Measurements from ENCODE around the gene B4GALT6. TPM values are rescaled to one million over a fixed set of nuclear protein-coding genes. Genes with fewer than 3 reads are reported as not detected.

The B4GALT6 gene
- total and polyA plus RNA-seq, 5 experiments from 2014 or later, result 0.17 to 0.47 (median 0.20) TPM; not detected in 2

GRCh38 chr18:31711365-31712172, 27.2 kb upstream of the B4GALT6 start:
- H3K9me3 Mint-ChIP-seq, result peaks cover 0 to 3% (median 0%) of the 10 kb centered on the region in 9 donors
- peak overlapping the region in 1 of 10 donors; percentile 47 for H3K27ac Mint-ChIP-seq
- no peak for ATAC-seq
- no peak for DNase-seq
- H3K36me3 Mint-ChIP-seq, result no peaks in the 10 kb centered on the region
- POLR2A ChIA-PET, result no interaction called here
- peaks cover 0 to 3% (median 0%) of the 10 kb centered on the region in 5 donors for H3K27me3 Mint-ChIP-seq
- H3K4me1 Mint-ChIP-seq, result no peaks in the 10 kb centered on the region
- no peak overlapping the region for H3K4me3 Mint-ChIP-seq

- Mint-ChIP-seq H3K27me3 (peaks cover 0 to 3% (median 0%) of the 10 kb centered on the region in 5 donors), H3K27ac (no peak overlapping the region), H3K36me3 (no peaks in the 10 kb centered on the region), H3K9me3 (peaks cover 0 to 3% (median 0%) of the 10 kb centered on the region in 9 donors), H3K4me3 (no peak overlapping the region), H3K4me1 (no peaks in the 10 kb centered on the region)
- POLR2A ChIA-PET, result no interaction called here
- DNase-seq (no peak), ATAC-seq (no peak)
Measured at GRCh38 chr18:31710826-31711225, 26.4 kb upstream of the B4GALT6 start.

GRCh38 chr18:31707815-31708214, 23.4 kb upstream of the B4GALT6 start:
- Mint-ChIP-seq H3K9me3 (peaks cover 0 to 3% (median 0%) of the 10 kb centered on the region in 9 donors), H3K4me3 (no peak overlapping the region), H3K27ac (no peak overlapping the region), H3K27me3 (peaks cover 0 to 3% (median 0%) of the 10 kb centered on the region in 5 donors), H3K36me3 (no peaks in the 10 kb centered on the region), H3K4me1 (no peaks in the 10 kb centered on the region)
- DNase-seq (no peak), ATAC-seq (no peak)
- POLR2A ChIA-PET, result no interaction called here

GRCh38 chr18:31702449-31702848, 18.1 kb upstream of the B4GALT6 start:
- Mint-ChIP-seq H3K27ac (no peak overlapping the region), H3K4me1 (peaks cover 4 to 9% (median 6%) of the 10 kb centered on the region in 4 donors), H3K27me3 (no peaks in the 10 kb centered on the region), H3K9me3 (peaks cover 0 to 5% (median 0%) of the 10 kb centered on the region in 9 donors), H3K36me3 (no peaks in the 10 kb centered on the region), H3K4me3 (no peak overlapping the region)
- ATAC-seq (no peak), DNase-seq (no peak)
- POLR2A ChIA-PET, result no interaction called here

- DNase-seq, result no peak
- Mint-ChIP-seq H3K36me3 (no peaks in the 10 kb centered on the region), H3K27me3 (peaks cover 0 to under 1% (median 0%) of the 10 kb centered on the region in 5 donors)
Measured at GRCh38 chr18:31701744-31702143, 17.4 kb upstream of the B4GALT6 start.

DNA sequence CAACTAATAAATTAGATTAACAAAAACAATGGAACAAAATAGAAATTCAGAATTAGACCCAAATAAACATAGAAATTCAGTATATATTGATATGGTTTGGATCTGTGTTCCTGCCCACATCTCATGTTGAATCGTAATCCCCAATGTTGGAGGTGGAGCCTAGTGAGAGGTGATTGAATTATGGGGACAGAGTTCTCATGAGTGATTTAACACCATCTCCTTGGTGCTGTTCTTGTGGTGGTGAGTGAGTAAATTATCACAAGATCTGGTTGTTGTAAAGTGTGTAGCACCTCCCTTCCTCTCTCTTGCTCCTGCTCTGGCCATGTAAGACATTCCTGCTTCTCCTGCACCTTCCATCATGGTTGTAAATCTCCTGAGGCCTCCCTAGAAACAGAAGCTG, 16.6 kb upstream of the B4GALT6 start:
- Mint-ChIP-seq H3K9me3 (peaks cover 0 to 5% (median 0%) of the 10 kb centered on the region in 9 donors), H3K36me3 (no peaks in the 10 kb centered on the region), H3K4me3 (no peak overlapping the region), H3K4me1 (peaks cover 4 to 9% (median 6%) of the 10 kb centered on the region in 4 donors), H3K27ac (no peak overlapping the region), H3K27me3 (peaks cover 0 to 2% (median 0%) of the 10 kb centered on the region in 5 donors)
- ATAC-seq, result no peak
- DNase-seq, result no peak
- POLR2A ChIA-PET, result no interaction called here

More at GRCh38 chr18:31701744-31702143, 17.4 kb upstream of the B4GALT6 start:
- Mint-ChIP-seq H3K4me3 (no peak overlapping the region), H3K9me3 (peaks cover 0 to 5% (median 0%) of the 10 kb centered on the region in 9 donors), H3K4me1 (peaks cover 4 to 9% (median 6%) of the 10 kb centered on the region in 4 donors), H3K27ac (no peak overlapping the region)
- no peak for ATAC-seq
- POLR2A ChIA-PET, result no interaction called here

DNA sequence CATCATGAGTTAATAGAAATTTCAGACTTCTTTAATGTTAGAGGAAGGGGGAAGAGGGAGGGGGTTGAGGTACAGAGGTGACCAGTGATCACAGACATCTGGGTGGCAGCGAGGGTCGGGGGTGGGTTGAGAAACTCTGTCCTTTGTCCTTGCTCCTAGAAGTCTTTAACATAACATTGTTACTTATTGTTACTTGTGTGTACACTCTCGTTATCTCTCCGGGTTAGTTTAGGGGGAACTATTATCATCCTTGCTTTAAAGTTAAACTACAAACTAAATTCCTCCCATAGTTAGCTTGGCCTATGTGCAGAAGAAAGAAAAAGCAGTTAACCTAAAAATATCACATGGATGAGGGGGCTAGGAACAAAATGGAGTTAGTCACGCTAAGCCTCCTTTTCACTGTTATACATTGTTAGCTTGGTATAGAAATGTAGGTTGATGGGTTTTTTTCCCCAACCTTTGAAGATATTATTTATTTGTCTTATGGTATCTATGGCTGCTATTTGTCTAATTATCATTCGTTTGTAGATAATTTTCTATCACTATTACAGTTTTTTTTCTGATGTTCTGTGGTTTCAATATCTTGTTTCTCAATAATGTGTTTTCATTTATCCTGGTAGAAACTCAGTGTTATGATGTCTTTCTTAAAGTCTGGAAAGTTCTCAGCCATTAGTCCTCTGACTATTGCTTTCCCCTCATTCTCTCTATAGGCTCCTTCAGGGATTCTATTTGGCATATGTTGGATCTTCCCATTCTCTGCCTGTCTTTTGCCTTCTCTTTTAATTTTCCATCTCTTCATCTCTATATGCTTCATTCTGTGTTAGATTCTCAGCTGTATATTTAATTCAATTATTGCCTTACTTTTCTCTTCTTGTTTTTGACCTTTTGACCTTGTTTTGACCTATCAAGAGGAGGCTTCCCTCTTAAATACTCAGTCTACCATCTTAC, 13.2 kb upstream of the B4GALT6 start:
- Mint-ChIP-seq H3K27ac (peak overlapping the region in 1 of 10 donors; percentile 50), H3K4me3 (no peak overlapping the region), H3K36me3 (no peaks in the 10 kb centered on the region), H3K4me1 (peaks cover 3 to 8% (median 4%) of the 10 kb centered on the region in 4 donors), H3K9me3 (peaks cover 0 to 5% (median 0%) of the 10 kb centered on the region in 9 donors), H3K27me3 (peaks cover 0 to 2% (median 0%) of the 10 kb centered on the region in 5 donors)
- DNase-seq, result no peak
- ATAC-seq, result no peak
- POLR2A ChIA-PET, result no interaction called here

- H3K27me3 Mint-ChIP-seq, result peaks cover 0 to 2% (median 0%) of the 10 kb centered on the region in 5 donors
- H3K27ac Mint-ChIP-seq, result no peak overlapping the region
- H3K36me3 Mint-ChIP-seq, result no peaks in the 10 kb centered on the region
- no peak for ATAC-seq
- POLR2A ChIA-PET, result no interaction called here
- H3K4me1 Mint-ChIP-seq, result peaks cover 0 to under 1% (median 0%) of the 10 kb centered on the region in 4 donors
- H3K4me3 Mint-ChIP-seq, result no peak overlapping the region
- H3K9me3 Mint-ChIP-seq, result peaks cover 0 to 5% (median 0%) of the 10 kb centered on the region in 9 donors
- no peak for DNase-seq
Measured at GRCh38 chr18:31695989-31696388, 11.6 kb upstream of the B4GALT6 start.

DNA sequence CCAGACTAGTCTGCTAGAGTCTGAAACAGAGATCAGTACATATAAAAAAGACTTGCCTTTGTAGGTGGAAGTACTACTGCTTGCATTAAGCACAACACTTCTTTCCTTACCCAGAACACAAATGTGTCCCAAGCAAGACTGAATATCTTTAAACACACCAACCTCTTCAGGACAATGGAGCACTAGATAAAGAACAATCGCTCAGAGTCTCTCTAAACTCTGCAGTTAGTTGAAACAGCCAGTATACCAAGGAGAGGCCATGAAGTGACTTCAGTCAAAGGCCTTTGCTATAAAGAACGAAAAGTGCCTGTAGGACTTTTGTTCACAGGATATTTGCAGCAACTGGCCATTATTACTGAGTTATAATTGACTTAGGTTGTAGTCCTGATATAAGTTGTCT, 9.9 kb upstream of the B4GALT6 start:
- POLR2A ChIA-PET, result no interaction called here
- ATAC-seq, result no peak

DNA sequence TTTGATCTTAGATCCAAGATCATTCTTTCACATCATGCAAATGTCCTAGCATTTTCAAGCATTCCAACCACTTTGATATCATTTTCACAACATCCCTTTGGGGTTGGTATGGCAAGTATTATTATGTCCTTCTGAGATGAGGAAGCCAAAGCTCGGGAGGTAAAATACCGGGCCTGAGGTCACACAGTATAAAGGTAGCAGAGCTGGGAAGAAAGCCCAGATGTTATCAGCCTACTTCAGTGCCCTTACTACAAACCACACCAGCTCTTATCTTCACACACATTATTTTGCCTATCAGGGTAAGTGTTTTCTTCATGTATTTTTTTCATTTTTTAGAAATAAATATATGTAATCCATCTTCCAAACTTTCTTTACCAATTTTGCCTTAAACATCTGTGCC, 4.2 kb upstream of the B4GALT6 start:
- no peak overlapping the region for H3K4me3 Mint-ChIP-seq
- peaks cover 7 to 16% (median 13%) of the 10 kb centered on the region in 4 donors for H3K4me1 Mint-ChIP-seq
- no peak overlapping the region for H3K27ac Mint-ChIP-seq
- POLR2A ChIA-PET, result no interaction called here
- no peak for DNase-seq
- H3K36me3 Mint-ChIP-seq, result peaks cover 0 to 2% (median 0%) of the 10 kb centered on the region in 3 donors
- ATAC-seq, result no peak
- peaks cover 23 to 41% (median 26%) of the 10 kb centered on the region in 5 donors for H3K27me3 Mint-ChIP-seq
- H3K9me3 Mint-ChIP-seq, result no peaks in the 10 kb centered on the region

More for the DNA sequence above, 9.9 kb upstream of the B4GALT6 start:
- no peak for DNase-seq
- Mint-ChIP-seq H3K36me3 (peaks cover 0 to 2% (median 0%) of the 10 kb centered on the region in 3 donors), H3K27ac (no peak overlapping the region), H3K27me3 (peaks cover 0 to 13% (median 2%) of the 10 kb centered on the region in 5 donors), H3K9me3 (peaks cover 0 to 5% (median 0%) of the 10 kb centered on the region in 9 donors), H3K4me1 (no peaks in the 10 kb centered on the region), H3K4me3 (no peak overlapping the region)

DNA sequence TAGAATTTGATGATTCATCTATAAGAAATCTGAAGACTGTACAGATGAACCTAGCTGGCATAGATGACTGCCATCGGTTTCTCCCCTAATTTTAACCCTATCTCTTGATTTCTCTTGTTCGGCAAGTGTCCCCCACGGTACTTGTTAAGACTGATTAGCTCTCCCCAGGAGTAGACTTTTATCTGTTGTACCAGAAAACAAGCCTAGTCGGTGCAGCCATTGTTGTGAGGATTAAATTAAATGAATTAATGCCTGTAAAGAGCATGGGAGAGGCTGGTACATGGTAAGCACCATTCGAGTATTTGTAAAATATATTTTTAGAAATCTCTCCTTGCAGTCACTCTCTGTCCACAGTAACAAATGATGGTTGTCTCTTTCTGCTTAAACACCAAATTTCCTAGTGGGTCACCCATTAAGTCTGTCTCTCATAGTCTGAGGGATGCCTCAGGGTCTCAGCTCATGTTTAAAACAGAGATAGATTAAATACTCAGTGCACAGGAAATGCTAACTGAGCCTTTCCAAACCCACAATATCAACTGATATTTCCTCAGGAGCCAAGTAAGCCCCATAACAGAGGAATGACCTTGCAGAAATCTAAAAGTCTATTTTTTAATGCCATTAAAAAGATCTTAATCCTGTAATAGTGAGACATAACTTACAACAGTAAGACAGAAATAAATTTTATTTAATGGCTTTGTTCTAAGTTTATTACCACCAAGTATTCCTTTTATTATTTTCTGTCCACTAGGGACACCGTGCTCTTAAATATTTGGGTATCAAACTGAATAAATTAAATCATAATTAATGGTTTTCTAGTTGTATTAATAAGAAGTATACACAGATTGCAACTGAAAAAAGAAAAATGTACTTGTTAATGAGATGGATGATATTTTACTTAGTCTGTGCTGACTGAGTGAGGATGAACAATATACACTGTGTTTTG, 2.9 kb upstream of the B4GALT6 start:
- DNase-seq (no peak), ATAC-seq (no peak)
- Mint-ChIP-seq H3K4me3 (peak overlapping the region in 1 of 10 donors; percentile 12), H3K27ac (peak overlapping the region in 1 of 10 donors; percentile 31), H3K9me3 (no peaks in the 10 kb centered on the region), H3K36me3 (peaks cover 0 to 2% (median 0%) of the 10 kb centered on the region in 3 donors), H3K4me1 (peaks cover 7 to 21% (median 14%) of the 10 kb centered on the region in 4 donors), H3K27me3 (peaks cover 26 to 44% (median 33%) of the 10 kb centered on the region in 5 donors)
- POLR2A ChIA-PET, result no interaction called here

- H3K27ac Mint-ChIP-seq, result peak overlapping the region in 1 of 10 donors; percentile 31
- H3K4me1 Mint-ChIP-seq, result peaks cover 7 to 21% (median 14%) of the 10 kb centered on the region in 4 donors
- no peaks in the 10 kb centered on the region for H3K9me3 Mint-ChIP-seq
- H3K4me3 Mint-ChIP-seq, result peak overlapping the region in 6 of 10 donors; percentile 29 to 89 (median 82)
- H3K27me3 Mint-ChIP-seq, result peaks cover 27 to 45% (median 34%) of the 10 kb centered on the region in 5 donors
- DNase-seq (no peak), ATAC-seq (no peak)
- POLR2A ChIA-PET, result no interaction called here
- H3K36me3 Mint-ChIP-seq, result peaks cover 0 to 2% (median 0%) of the 10 kb centered on the region in 3 donors
Measured at GRCh38 chr18:31686572-31686971, 2.2 kb upstream of the B4GALT6 start.

All from naive thymus-derived CD8-positive, alpha-beta T cell (primary cell).